Vagina (tissue), 2 donors: Measurements from ENCODE around the gene CNIH2.

Experiments
- POLR2A ChIP-seq, 2 donors: fragments of 450-650 bp; IDR thresholded peaks; one replicate each; pipeline ENCODE4 v1.6.1; 2017; ENCODE audit warnings: antibody characterized with exemption in 2 of 2, mild to moderate bottlenecking in 2 of 2, moderate library complexity in 2 of 2
- TF ChIP-seq, protein P1 (sequence below), 3 experiments: fragments of 450-650 bp in 2 of 3; fragments of 200-600 bp in 1 of 3; sonication (generic) in 1 of 3; IDR thresholded peaks; one replicate each; pipeline ENCODE4 v1.5.1; 2017 to 2019; ENCODE audit warnings: antibody characterized with exemption in 3 of 3, mild to moderate bottlenecking in 2 of 3, moderate library complexity in 2 of 3

DNA sequence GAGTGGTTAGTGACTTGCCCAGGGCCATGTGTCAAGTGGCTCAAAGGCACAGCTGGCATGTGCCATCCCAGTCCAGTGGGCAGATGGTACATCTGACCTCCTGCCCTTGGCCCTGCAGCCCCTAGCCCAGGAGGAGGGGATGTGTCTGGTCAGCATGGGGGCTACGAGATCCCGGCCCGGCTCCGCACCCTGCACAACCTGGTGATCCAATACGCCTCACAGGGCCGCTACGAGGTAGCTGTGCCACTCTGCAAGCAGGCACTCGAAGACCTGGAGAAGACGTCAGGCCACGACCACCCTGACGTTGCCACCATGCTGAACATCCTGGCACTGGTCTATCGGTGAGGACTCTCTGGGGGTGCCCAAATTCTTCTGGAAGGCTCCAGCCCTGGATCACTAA is 15.3 kb upstream of the CNIH2 start:
- TF ChIP-seq, protein P1, sequence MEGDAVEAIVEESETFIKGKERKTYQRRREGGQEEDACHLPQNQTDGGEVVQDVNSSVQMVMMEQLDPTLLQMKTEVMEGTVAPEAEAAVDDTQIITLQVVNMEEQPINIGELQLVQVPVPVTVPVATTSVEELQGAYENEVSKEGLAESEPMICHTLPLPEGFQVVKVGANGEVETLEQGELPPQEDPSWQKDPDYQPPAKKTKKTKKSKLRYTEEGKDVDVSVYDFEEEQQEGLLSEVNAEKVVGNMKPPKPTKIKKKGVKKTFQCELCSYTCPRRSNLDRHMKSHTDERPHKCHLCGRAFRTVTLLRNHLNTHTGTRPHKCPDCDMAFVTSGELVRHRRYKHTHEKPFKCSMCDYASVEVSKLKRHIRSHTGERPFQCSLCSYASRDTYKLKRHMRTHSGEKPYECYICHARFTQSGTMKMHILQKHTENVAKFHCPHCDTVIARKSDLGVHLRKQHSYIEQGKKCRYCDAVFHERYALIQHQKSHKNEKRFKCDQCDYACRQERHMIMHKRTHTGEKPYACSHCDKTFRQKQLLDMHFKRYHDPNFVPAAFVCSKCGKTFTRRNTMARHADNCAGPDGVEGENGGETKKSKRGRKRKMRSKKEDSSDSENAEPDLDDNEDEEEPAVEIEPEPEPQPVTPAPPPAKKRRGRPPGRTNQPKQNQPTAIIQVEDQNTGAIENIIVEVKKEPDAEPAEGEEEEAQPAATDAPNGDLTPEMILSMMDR (IDR thresholded peaks at IDR 0.05): no peak
- TF ChIP-seq POLR2A (IDR thresholded peaks at IDR 0.05): no peak
